GM21619 (cell line): ENCODE results near the gene PDGFC.
"Not testable (repeated sequence)": the region's sequence is repeated elsewhere in the genome, so short reads cannot be mapped to it uniquely, and the experiment has no call there.

Experiments used
- ATAC-seq: cut with Tn5 transposase; IDR thresholded peaks from one replicate; pipeline ENCODE4 v1.9.1; 2021; ENCODE audit not compliant: unreplicated experiment

Gene PDGFC

DNA sequence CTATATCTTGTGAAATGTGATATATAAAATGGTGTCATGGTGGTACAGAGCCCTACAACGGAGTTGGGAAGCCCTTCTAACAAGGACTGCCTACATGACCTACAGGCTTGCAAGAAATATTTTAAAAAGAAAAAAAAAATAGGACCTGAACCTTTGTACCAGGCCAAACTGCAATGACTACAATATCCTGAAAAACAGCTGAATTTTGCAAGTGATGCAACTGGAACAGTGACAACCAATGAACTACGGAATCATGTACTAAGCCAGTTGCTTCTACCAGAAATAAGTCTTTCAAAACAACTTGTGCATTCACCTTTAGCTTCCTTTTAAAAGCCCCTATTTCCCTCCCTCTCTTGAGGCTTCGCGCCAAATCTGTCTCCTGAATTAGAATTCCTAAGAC is 58.4 kb downstream of the PDGFC start:
- ATAC-seq, result no peak

DNA sequence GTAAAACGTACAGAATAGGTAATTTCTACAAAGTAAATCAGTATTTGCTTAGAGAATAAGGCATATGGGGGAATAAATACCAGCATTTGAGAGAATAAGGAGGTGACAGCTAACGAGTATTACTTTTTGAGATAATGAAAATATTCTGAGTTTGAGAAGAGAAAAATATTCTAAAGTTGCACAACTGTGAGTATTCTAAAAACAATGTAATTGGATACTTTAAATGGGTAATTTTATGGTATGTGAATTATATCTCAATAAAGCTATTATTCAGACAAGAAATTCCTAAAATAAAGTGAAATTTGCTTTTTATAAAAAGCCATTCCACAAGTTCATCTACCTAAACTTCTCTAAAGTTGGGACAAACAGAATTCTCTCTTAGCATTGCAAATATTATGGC is 62.6 kb downstream of the PDGFC start:
- no peak for ATAC-seq

GRCh38 chr4:156906325-156906724 is 65.3 kb downstream of the PDGFC start:
- no peak for ATAC-seq

DNA sequence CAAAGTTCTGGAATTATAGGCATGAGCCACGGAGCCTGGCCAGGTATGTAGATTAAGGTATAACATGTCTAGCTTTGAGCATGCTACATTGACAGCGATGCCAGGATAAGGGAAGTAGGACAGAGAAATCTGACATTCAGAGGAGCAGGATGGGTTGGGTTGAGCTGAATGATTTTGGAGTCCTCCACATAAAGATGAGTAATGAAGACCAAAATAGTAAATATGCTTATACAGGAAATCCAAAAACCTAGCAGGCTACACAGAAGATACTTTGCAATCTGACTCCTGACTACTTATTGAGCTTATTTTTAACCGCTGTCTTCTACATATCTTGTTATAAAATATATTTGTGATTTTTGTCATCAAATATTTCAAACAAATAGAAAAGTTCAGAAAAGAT is 69.7 kb downstream of the PDGFC start:
- no peak for ATAC-seq

DNA sequence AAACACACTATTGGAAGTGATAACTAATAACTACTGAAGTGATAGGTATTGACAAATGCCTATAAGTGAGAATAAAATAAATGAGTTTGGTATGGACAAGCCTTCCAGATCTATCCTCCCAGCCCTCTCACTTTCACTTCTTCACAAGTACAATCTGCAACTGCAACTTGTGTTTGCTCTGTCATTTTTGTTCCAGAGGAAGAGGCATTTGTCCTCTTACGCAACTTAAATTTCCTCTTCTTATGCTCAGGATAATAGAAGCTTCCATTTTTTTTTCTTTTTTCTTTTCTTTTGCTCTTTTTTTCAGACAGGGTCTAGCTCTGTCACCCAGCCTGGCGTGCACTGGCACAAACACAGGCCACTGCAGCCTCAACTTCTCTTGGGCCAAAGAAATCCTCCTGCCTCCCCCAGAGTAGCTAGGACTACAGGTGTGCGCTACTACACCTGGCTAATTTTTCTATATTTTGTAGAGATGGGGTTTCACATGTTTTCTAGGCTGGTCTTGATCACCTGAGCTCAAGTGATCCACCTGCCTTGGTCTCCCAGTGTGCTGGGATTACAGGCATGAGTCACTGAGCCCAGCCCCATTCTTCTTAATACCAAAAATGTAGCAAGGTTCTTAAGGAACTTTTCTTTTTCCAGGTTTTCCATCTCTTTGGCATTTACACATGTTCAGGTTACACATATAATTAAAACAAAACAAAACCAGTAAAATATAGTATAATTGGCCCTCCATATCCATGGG is 73.1 kb downstream of the PDGFC start:
- ATAC-seq, result no peak

DNA sequence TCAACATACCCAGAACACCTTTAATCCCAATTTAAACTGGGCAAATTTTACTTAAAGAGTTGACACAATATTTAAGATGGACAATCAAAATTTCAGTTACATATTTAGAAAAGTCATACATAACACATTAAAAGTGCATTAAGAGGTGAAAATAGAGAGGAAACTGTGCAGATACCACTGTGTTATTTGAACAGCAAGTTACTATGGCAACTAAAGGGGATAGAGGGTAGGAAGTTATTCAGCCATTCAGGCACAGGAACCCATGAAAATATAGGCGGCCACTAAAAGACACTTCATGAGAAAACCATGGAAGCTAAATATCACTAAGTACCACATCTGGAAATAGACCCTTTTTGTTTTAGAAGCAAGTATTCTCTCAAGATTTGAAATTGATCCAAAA is 75.1 kb downstream of the PDGFC start:
- ATAC-seq, result no peak

GRCh38 chr4:156894234-156894633 is 77.4 kb downstream of the PDGFC start:
- ATAC-seq, result no peak

DNA sequence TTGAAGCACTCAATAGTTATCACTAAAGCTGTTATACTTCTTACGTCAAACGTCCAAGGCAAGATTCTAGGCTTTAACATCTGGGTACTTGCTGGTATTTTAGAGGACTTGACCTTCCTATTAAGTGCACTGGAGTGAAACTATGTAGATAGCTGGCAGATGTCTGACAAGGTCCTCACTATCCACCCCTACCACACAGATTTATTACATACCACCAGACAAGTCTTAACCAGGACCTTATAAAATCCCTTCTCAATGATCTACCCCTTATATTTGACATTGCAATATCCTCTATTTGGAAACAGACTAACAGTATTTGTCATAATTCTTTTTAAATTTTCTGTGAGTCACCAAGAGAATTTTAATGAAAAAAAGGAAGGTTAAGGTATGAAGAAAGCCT is 78.8 kb downstream of the PDGFC start:
- ATAC-seq, result no peak

- no peak for ATAC-seq
These were observed 81.7 kb downstream of the PDGFC start for GRCh38 chr4:156889616-156890594.

DNA sequence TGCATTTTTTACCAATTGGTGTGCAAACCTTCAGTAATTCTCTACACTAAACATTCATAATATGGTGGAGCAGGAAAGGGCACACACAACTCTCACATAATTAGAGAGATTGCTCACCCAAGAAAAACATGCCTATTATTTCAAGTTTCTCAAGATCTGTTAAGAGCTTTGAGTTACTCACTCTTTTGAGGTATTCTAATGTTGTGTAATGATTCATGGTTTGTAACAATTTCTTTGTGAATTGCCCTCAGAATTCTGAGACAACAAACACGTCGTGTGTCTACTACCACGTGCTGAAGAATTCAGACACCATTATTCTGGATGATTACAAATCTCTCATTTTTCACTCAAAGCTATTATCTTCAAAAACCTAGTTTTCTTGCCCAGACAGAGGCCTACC is 82.8 kb downstream of the PDGFC start:
- no peak for ATAC-seq

DNA sequence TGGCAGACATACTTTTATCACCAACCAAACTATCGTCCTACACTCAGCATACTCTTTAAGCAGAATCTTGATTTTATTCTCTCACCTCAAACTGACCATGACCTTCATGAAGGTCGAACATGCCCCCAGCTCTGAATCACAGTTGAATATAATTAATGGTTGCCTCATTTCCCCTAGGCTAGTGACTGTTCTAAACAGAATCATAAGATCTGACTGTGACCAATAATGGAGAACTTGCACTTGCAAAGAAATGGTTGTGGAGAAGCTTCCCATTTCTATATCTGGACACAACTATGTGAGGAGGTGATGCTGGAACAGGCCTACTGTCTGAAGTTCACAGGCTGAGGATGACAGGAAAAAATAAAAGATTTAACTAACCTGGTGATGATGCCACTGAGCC is 85.1 kb downstream of the PDGFC start:
- ATAC-seq, result no peak

DNA sequence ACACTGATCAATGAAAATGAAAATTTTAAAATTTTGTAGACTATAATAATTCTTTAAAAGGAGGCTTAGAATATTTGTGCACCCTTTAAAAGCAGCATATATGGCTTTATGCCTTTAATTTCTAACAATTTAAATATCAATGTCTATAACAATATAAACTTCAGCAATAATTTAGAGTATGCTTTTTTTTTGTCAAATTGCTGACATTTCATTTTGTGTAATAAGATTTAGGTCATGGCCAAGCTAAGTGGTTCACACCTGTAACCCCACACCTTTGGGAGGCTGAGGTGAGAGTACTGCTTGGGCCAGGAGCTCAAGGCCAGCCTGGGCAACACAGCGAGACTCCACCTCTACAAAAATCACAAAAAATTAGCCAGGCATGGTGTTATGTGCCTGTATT is 86.2 kb downstream of the PDGFC start:
- ATAC-seq, result no peak

DNA sequence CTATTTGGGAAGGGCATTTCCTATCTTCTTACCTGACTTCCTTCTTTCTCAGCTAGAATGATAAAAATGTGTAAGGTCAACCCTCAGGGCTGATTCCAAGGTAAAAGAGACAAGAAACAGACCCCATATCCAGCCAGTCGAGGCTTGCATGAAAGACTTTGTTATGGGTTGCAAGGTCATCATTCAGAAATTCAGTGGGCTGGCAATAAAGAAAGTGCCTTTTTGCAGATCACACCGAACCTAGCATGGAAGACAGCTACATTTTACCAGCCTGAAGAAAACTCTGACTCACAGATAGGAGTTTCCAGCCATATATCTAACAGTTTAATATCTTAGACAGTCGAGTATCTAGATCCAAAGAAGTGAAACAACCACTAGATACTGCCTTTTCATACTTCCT is 87.4 kb downstream of the PDGFC start:
- ATAC-seq, result no peak

DNA sequence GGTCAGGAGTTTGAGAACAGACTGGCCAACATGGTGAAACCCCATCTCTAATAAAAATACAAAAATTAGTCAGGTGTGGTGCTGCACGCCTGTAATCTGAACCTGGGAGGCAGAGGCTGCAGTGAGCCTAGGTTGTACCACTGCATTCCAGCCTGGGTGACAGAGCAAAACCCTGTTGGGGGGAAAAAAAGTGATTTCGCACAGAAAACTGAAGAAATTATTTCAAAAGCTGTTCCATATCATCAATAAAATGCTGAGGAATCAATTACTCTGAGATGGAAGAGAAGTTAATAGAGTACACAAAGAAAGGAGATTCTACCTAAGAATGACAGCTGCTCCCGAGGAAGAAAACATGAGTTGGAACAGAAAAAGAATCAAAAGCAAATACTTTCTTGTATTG is 95.9 kb downstream of the PDGFC start:
- no peak for ATAC-seq

DNA sequence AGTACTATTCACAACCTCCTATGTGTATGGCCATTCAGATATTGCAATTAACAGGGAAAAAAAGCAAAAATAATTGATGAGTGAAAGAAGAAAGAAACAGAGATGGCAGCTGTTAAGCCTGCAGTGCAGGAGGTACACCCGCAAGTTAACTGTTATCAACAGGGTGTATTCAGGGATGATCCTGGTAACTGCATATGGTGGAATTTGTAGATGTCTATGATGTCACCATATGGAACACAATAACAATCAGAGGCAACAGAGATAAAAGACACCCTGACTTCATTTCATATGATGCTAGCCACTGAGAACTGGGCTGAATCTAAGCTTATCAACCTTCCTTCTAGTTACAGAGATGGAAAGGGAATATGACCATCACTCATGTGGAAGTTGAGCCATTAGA is 96.5 kb downstream of the PDGFC start:
- no peak for ATAC-seq

- no peak for ATAC-seq
These were observed 97.8 kb downstream of the PDGFC start for GRCh38 chr4:156873799-156874198.

GRCh38 chr4:156870861-156871260 is 100.7 kb downstream of the PDGFC start:
- no peak for ATAC-seq

DNA sequence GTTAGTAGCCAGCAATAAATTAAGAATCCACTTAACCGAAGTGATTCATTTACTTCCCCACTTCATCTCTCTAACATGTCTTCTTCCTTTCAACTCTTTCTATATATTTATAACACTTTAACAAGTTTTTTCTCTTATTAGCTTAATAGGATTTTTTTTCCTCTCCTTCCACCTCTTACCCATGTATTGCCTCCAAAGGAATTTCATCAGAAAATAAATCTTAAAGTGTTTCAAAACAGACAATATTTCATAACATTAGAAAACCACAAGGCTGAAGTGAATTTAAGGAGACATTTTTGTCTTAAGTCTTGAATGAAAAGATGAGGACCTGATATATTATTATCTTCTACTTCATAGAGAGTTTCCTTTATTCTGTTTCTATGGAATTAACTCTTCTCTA is 101.5 kb downstream of the PDGFC start:
- ATAC-seq, result no peak

DNA sequence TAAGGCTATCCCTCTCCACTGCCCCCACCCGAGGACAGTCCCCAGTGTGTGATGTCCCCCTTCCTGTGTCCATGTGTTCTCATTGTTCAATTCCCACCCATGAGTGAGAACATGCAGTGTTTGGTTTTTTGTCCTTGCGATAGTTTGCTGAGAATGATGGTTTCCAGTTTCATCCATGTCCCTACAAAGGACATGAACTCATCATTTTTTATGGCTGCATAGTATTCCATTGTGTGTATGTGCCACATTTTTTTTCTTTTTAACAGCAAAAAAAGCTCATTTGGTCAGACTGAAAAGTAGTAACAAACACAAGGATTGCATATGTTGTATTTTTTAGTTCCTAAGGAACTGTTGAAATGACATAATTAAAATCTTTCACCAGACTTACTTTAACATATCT is 105.5 kb downstream of the PDGFC start:
- ATAC-seq, result not testable (repeated sequence)

GRCh38 chr4:156865451-156865850 is 106.1 kb downstream of the PDGFC start:
- no peak for ATAC-seq

DNA sequence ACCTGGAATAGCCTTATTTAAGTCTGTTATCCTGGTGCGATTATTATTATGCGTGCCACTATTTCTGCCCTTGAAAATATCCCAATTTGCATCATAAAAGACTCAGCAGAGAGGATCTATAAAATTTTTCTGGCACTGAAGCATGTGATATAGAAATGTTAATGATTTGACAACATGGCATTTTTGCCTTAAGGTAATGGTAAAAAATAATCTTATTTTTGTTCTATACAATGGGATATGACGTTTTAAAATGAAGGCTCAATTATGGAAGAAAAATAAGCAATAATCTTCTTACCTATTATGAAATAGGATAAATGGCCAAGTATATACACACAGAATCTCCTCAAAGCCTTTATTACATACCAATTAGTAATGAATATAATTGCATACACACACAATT is 113.5 kb downstream of the PDGFC start:
- ATAC-seq, result no peak

DNA sequence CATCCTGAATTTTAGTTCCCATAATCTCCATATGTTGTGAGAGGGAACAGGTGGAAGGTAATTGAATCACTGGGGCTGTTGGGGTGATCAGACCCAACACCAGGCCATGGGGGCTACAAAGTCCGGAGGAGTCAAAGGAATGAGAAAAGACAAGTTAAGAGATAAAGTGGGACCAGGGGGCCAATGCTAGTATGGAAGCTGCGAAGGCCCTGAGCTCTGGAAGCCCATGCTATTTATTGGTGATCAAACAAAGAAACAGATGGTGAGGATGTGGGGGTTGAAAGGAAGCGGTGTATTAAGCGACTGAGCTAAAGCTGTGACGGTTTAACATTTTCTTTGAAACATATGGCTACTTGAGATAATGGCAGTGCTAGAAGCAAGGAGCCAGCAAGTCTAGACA is 132.8 kb downstream of the PDGFC start:
- ATAC-seq, result no peak
